OCI-LY3 (cell line): ENCODE measurements around the gene HCN2.

Experiments used
- H2AFZ ChIP-seq: fragments of 200-600, 300-600 bp; shearing (Covaris generic); 2 replicates; pipeline ENCODE4 v1.6.0; 2014; ENCODE audit warnings: antibody characterized with exemption, low read depth, low read length
- H3K27ac ChIP-seq: fragments of 200-600, 300-600 bp; sonication (generic); 2 replicates; pipeline ENCODE4 v1.5.1; 2014; ENCODE audit warnings: mild to moderate bottlenecking, low read length, moderate library complexity, mixed read lengths
- H3K27me3 ChIP-seq: fragments of 200-600, 300-600 bp; sonication (generic); 2 replicates; pipeline ENCODE4 v1.6.1; 2014; ENCODE audit warnings: low read depth, low read length, mixed read lengths
- H3K36me3 ChIP-seq: fragments of 200-600, 300-600 bp; sonication (generic); replicated peaks from 2 replicates; pipeline ENCODE3; 2014; ENCODE audit warnings: low read depth, low read length, mixed read lengths
- H3K4me1 ChIP-seq: fragments of 300-600, 200-600 bp; sonication (generic); 2 replicates; pipeline ENCODE4 v1.6.1; 2014; ENCODE audit warnings: low read length, mixed read lengths
- H3K4me2 ChIP-seq: fragments of 200-600, 300-600 bp; sonication (generic); 2 replicates; pipeline ENCODE4 v1.6.1; 2014; ENCODE audit warnings: low read length, mixed read lengths
- H3K4me3 ChIP-seq: fragments of 300-600, 200-600 bp; sonication (generic); 2 replicates; pipeline ENCODE4 v1.5.1; 2014; ENCODE audit warnings: antibody characterized with exemption, mild to moderate bottlenecking, low read length, moderate library complexity
- H3K79me2 ChIP-seq: fragments of 300-600, 200-600 bp; shearing (Covaris generic); 2 replicates; pipeline ENCODE4 v1.6.1; 2014; ENCODE audit warnings: mild to moderate bottlenecking, low read length, mixed read lengths
- H3K9ac ChIP-seq: fragments of 300-600, 200-600 bp; shearing (Covaris generic); 2 replicates; pipeline ENCODE4 v1.6.0; 2014; ENCODE audit warnings: mild to moderate bottlenecking, low read length, moderate library complexity
- H3K9me3 ChIP-seq: fragments of 200-600, 300-600 bp; shearing (Covaris generic); 2 replicates; pipeline ENCODE4 v1.6.1; 2014; ENCODE audit warnings: low read length, mixed read lengths; ENCODE audit not compliant: insufficient read depth
- H4K20me1 ChIP-seq: fragments of 200-600, 300-600 bp; sonication (generic); 2 replicates; pipeline ENCODE4 v1.6.1; 2016; ENCODE audit warnings: low read length, mixed read lengths; ENCODE audit not compliant: insufficient read depth
- EZH2phosphoT487 ChIP-seq: fragments of 200-600 bp; shearing (Covaris generic); IDR thresholded peaks from 2 replicates; pipeline ENCODE4 v1.6.1; 2018; ENCODE audit warnings: antibody characterized with exemption, mixed run types, low read depth
- TF ChIP-seq, protein P1 (sequence below): fragments of 200-600, 300-600 bp; sonication (generic); IDR thresholded peaks from 2 replicates; pipeline ENCODE4 v1.5.1; 2014; ENCODE audit warnings: antibody characterized with exemption, low read length, low read depth

HCN2 gene

GRCh38 chr19:642767-643727 is 53.4 kb downstream of the HCN2 start:
- Histone ChIP-seq H3K4me3 (no peak overlapping the region), H4K20me1 (peaks cover 2% of the 10 kb centered on the region; the same call in 1 of the 2 replicates), H3K4me2 (no peak overlapping the region), H3K9me3 (no peaks in the 10 kb centered on the region), H3K36me3 (peaks cover 30% of the 10 kb centered on the region), H3K9ac (no peak overlapping the region), H3K27ac (no peak overlapping the region), H2AFZ (no peak overlapping the region), H3K27me3 (no peaks in the 10 kb centered on the region), H3K4me1 (no peaks in the 10 kb centered on the region), H3K79me2 (no peaks in the 10 kb centered on the region; the same call in 1 of the 2 replicates)
- TF ChIP-seq, protein P1, sequence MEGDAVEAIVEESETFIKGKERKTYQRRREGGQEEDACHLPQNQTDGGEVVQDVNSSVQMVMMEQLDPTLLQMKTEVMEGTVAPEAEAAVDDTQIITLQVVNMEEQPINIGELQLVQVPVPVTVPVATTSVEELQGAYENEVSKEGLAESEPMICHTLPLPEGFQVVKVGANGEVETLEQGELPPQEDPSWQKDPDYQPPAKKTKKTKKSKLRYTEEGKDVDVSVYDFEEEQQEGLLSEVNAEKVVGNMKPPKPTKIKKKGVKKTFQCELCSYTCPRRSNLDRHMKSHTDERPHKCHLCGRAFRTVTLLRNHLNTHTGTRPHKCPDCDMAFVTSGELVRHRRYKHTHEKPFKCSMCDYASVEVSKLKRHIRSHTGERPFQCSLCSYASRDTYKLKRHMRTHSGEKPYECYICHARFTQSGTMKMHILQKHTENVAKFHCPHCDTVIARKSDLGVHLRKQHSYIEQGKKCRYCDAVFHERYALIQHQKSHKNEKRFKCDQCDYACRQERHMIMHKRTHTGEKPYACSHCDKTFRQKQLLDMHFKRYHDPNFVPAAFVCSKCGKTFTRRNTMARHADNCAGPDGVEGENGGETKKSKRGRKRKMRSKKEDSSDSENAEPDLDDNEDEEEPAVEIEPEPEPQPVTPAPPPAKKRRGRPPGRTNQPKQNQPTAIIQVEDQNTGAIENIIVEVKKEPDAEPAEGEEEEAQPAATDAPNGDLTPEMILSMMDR = no peak
- no peak for TF ChIP-seq EZH2phosphoT487

DNA sequence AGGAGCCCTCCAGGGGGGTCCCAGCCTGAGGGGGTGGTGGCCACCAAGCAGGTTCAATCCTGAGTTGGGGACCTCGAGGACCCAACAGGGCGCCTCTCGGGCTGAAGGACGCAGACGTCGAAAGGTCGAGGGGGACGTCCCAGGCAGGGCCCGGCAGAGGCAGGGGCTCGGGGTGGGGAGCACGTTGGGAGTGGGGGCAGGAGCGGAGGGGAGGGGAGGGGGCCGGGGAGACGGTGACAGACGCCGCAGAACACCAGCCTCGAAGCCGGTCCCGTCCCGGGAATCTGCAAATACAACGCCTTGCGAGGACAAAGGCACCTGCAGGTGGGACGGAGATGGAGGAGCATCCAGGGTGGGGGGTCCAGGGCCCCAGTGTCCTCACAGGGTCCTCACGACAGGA is 54.1 kb downstream of the HCN2 start:
- no peaks in the 10 kb centered on the region for H3K27me3 ChIP-seq
- no peaks in the 10 kb centered on the region for H3K9me3 ChIP-seq
- TF ChIP-seq, protein P1 = no peak
- TF ChIP-seq EZH2phosphoT487 = no peak
- H3K79me2 ChIP-seq = no peaks in the 10 kb centered on the region; the same call in 1 of the 2 replicates
- peaks cover 30% of the 10 kb centered on the region for H3K36me3 ChIP-seq
- H2AFZ ChIP-seq = no peak overlapping the region
- no peaks in the 10 kb centered on the region for H3K4me1 ChIP-seq
- no peak overlapping the region for H3K4me3 ChIP-seq
- no peak overlapping the region for H3K4me2 ChIP-seq
- H4K20me1 ChIP-seq = peaks cover 2% of the 10 kb centered on the region; the same call in 1 of the 2 replicates
- H3K27ac ChIP-seq = no peak overlapping the region
- H3K9ac ChIP-seq = no peak overlapping the region

- no peaks in the 10 kb centered on the region for H3K4me1 ChIP-seq
- no peak for TF ChIP-seq EZH2phosphoT487
- TF ChIP-seq, protein P1 = no peak
- no peak overlapping the region for H2AFZ ChIP-seq
- no peak overlapping the region for H3K9ac ChIP-seq
- no peak overlapping the region for H3K4me3 ChIP-seq
- H4K20me1 ChIP-seq = peaks cover 2% of the 10 kb centered on the region; the same call in 1 of the 2 replicates
- peaks cover 35% of the 10 kb centered on the region for H3K36me3 ChIP-seq
- no peak overlapping the region for H3K4me2 ChIP-seq
- no peak overlapping the region for H3K27ac ChIP-seq
- no peaks in the 10 kb centered on the region for H3K9me3 ChIP-seq
- H3K79me2 ChIP-seq = no peaks in the 10 kb centered on the region; the same call in 1 of the 2 replicates
- H3K27me3 ChIP-seq = no peaks in the 10 kb centered on the region
Measured at GRCh38 chr19:644363-644762, 54.7 kb downstream of the HCN2 start.

- H2AFZ ChIP-seq = no peak overlapping the region
- no peaks in the 10 kb centered on the region for H3K9me3 ChIP-seq
- H3K4me1 ChIP-seq = no peaks in the 10 kb centered on the region
- no peak overlapping the region for H3K9ac ChIP-seq
- no peaks in the 10 kb centered on the region; the same call in 1 of the 2 replicates for H3K79me2 ChIP-seq
- no peaks in the 10 kb centered on the region for H3K27me3 ChIP-seq
- peaks cover 2% of the 10 kb centered on the region; the same call in 1 of the 2 replicates for H4K20me1 ChIP-seq
- TF ChIP-seq EZH2phosphoT487 = no peak
- TF ChIP-seq, protein P1 = no peak
- no peak overlapping the region for H3K27ac ChIP-seq
- no peak overlapping the region for H3K4me3 ChIP-seq
- H3K36me3 ChIP-seq = peaks cover 38% of the 10 kb centered on the region
- H3K4me2 ChIP-seq = no peak overlapping the region
Measured at GRCh38 chr19:644789-645188, 55.1 kb downstream of the HCN2 start.
